Medulla oblongata (tissue), 1 donor: ENCODE results near the gene ACKR3.

Source experiments
- DNase-seq: peaks from one replicate; pipeline ENCODE4 v3.0.0-alpha.2; 2015; ENCODE audit errors: extremely low spot score

Gene ACKR3

DNA sequence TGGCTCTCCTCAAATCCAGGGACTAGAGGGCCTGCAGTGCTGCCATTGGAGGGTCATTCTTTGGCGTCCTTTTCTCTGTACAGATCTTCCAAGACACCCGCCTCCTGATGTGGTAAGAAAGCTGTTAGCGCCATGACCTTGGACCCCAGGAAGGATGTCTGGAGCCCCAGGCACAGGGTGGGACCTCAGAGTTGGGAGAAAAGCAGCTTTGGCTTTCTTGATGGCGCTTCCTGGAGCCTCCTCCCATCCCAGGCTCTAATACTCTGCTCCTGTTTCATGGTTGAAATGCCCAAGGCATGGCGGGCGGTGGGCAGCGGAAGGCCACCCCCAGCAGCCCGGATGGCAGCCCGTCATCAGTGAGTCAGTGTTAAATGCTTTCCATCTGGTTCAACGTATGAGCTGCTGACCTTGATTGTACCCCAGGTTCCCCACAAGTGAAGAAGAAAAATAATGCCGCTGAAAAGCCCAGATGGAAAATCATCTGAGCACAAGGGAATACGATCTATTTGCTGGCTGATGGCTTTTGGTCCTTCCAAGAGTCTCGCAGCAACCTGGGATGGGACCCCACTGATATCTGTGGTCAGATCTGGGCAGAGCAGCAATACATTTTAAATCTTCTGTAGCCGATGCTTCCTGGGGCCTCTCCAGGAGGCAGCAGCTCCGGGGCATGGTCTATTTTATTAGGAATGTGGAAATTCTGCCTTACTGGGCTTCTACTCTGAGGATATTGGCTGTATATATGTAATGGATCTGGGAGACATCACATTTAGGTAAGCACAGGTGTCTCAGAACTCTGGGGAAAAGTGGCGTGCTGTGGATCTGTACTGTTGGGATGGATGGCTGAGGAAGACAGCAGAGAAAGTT, 15.1 kb downstream of the ACKR3 start:
- no peak for DNase-seq

DNA sequence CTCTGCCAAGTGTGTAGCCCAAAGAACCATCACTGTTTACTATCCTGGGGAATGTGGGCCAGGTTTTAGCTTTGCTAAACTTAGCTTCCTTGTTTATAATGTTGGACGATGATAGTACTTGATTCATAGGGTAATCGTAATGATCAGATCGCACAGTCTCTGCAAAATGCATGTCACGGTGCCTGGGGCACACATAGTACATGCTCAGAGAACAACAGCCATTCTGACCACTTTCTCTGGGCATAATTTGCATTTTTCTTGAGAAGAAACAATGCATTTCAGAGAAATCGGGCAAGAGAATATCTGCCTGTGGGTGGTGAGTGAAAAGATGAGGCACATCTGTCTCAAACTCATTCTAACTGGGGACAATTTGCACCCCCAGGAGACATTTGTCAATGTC, 16.3 kb downstream of the ACKR3 start:
- DNase-seq = no peak

DNA sequence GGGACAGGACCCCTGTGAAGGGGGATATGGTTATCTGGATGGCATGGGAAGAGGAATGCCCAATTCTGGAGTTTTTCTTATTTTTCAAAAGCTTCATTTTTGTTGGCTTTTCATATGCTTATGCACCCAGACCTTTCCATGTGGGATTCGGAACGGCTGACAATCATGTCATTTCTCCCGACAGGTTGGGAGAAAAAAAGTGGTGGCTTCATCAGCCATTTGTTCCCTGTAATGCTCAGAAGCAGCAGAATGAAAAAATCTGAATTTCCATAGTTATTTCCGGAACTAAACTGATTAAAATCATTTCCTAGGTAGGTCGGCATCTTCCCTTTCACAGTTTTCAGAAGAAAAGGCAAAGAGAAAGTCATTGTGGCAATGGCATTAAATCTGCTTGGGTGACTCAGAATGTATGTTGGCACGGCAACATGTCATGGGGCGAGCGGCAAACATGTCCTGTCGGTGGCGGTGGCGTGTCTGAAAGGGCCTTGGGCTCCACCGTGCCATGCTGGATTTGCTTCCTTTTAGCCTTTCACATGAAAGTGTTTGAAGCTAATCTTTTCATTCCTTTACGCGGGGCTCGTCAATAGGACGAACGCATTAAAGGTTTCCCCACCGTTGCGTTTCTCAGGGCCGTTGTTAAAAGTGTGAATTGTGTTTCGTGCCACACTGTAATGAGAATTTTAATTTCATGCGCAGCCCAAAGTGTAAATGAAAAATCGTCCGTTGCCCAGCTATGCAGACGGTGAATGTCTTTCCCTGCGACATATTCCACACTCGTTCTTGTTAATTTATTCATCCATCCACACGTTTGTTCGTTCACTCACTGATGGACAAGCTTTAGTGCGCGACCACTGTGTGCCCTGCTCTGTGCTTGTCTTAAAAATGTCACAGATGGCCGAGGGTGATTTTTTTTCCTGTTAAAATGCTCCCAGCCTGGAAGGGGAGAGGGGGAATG, 18.5 kb downstream of the ACKR3 start:
- no peak for DNase-seq

DNA sequence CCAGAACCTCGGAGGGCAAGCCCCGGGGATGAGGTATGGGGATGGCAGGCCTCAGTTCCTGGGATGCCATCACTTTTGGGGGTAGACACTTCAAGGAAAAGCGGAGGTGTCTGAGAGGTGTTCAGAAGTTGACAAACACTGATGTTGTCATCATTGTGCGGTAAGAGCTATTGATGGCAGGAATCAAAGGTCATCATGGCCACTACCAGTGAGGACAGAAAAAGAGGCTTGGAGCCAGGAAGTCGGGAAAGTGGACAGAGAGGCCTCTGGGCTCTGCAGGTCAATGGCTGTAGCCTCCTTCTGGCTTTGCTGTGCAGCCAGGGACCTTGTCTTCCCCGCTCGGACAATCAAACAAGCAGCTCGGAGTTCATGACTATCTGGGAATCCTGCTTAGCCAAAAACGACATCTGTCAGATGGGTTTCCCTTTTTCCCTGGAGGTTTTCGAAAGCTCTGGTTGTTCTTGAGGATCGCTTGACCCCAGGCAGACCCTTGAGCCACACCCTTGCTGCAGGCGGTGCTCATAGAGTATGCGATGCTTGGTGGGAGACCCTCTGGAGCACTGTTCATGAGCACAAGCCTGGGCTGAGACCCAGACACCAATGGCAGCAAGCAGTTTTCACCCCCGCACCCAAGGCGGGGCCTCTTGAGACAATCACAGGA, 19.4 kb downstream of the ACKR3 start:
- no peak for DNase-seq

DNA sequence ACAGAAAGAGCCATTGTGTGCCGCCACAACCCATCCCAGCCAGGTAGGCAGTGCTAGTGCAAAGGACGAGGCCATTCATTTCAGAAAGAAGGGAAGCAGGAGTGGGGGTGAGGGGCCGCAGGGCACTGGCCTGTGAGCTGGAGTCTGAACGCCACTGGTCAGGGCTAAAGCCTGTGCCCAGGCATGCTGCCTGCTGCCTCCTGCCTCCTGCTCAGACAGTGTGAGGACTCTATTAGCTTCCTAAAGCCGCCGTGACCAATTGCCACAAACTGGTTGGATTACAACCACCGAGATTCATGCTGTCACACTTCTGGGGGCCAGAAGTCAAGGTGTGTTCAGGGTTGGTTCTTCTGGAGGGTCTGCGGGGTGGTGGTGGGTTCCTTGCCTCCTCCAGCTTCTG, 21.2 kb downstream of the ACKR3 start:
- DNase-seq = no peak

DNA sequence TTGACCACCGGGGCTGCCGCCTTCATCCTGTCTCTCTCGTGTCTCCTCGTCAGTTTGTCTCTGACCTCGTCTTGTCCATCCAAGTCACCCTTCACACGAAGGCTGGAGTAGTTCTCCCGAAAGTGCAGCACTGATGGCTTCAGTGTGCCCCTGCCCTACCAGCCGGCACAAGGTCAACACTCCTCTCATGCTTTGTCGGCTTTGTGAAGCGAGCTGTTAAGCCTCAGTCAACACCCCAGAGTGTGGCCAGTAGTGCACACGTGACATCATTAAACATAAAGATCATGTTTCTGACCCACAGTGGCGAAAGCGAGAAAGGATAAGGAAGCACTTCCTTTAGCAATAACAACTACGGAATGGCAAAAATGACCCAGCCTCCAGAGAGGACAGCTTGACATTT, 23.2 kb downstream of the ACKR3 start:
- DNase-seq = no peak

DNA sequence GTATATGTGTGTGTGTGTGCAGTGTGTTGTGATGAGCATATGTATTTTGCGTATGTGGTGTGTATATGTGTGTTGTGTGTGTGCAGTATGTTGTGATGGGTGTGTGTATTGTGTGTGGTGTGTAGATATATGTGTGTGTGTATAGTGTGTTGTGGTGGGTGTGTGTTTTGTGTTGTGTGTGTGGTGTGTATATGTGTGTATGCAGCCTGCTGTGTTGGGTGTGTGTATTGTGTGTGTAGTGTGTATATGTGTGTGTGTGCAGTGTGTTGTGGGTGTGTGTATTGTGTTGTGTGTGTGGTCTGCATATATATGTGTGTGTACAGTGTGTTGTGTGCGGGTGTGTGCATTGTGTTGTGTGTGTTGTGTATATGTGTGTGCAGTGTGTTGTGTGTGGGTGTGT, 23.9 kb downstream of the ACKR3 start:
- no peak for DNase-seq

DNA sequence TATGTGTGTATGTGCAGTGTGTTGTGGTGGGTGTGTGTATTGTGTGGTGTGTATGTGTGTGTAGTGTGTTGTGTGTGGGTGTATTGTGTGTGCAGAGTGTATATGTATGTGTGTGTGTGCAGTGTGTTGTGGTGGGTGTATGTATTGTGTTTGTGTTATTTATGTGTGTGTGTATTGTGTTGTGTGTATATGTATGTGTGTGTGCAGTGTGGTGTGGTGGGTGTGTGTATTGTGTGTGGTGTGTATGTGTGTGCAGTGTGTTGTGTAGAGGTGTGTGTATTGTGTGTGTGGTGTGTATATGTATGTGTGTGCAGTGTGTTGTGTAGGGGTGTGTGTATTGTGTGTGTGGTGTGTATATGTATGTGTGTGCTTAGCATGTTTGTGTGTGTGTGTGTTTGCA, 24.3 kb downstream of the ACKR3 start:
- DNase-seq = no peak

DNA sequence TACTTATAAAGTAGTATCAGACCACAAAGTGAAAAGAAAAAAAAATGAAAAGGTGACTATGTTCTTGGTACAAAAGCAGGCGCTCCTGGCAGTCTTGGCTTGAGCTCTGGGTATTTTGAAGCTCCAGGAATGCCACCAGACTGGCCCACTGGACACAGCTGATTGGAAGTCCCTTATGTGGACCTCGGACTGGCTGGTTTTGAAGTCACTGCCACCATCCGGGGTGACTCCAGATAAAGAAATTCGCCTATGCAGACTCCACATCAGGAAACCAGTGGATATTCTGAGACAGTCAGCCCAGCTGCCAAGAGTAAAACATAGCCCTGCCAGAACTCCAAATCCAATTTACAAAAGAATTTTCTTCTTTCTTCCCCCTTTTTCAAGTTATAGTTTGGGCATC, 28.0 kb downstream of the ACKR3 start:
- DNase-seq = no peak

DNA sequence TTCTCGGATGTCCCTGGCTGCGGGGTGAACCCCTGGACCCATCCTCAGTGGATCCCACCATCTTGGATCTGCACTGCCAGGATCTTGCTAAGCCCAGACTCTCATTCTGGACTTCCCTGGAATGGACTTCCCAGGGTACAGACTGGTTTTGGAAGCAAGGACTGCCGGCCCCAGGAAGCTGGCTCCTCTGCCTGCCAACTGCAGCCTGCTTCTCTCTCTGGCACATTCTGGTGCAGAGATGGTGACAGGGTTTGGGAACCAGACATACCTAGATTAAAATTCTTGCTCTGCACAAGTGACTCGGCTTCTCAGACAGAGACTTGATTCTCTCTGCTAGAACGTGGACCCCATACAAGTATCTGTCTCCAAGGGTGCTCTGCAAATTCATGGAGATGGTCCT, 29.4 kb downstream of the ACKR3 start:
- DNase-seq = no peak

DNA sequence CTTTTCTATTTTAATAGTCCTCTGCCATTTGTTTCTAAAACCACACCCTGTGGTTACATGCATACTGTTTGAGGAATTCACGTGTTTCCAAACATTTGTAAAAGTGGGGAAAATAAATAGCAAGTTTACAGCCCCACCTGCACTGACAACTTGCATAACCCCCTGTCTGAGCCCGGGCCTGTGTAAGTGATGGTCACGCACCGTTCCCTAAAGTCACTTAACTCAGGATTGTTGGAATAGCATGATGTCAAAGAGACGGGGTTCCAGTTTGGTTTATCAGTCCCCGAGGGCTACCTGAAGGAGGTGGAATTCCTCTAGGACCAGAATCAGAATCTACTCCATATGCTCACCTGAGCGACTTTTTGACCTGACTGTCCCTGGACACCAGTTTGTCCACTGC, 30.5 kb downstream of the ACKR3 start:
- no peak for DNase-seq

DNA sequence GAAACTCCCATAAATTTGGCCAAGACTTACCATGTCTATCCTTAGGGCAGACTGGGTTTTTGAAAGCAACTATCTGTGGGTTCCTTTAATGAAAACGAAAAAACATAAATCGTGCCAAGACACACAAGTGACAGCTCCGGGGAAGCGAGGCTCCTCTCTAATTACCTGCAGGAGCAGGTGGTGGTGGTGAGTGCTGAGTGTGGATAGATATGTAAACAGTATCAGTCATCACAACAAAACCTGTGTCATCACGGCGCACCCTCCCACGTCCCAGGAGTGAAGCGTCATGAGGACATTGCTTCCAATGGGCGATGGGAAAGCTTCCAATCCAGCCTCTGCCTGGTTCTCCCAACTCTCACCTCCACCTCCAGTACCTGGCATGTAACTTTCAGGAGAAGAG, 31.3 kb downstream of the ACKR3 start:
- no peak for DNase-seq

DNA sequence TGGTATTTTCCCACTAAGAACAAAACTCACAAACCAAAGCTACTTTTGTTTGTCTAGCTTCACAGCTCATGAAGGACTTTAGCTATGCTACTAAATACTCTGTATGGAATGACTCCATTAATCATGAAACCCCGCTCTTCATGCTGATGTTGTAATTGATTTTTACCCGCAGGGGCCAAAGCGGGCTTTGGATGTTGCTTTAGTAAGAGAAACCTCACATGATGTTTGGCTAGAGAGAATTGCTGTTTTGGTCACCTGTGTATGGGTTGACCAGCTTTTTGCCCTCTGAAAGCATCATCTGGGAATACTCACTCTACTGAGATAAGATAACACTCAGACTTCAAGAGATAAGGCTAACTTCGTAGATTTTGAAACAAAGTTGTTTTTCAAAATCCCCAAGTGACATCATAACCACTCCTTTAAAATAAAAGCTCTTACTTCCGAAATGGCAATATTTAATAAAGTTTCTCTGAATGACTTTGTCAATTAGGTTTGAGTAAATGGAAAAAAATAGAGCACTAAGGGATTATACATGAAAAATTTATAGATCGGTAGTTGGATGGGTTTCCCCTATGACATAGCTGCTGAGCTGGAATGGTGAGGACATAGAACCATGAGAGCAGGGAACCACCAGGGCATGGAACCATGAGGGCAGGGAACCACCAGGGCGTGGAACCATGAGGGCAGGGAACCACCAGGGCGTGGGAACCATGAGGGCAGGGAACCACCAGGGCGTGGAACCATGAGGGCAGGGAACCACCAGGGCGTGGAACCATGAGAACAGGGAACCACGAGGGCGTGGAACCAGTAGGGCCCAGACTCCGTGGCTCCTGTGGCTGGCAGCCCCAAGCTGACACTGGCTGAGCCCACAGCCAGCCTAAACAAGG, 31.9 kb downstream of the ACKR3 start:
- DNase-seq = no peak

DNA sequence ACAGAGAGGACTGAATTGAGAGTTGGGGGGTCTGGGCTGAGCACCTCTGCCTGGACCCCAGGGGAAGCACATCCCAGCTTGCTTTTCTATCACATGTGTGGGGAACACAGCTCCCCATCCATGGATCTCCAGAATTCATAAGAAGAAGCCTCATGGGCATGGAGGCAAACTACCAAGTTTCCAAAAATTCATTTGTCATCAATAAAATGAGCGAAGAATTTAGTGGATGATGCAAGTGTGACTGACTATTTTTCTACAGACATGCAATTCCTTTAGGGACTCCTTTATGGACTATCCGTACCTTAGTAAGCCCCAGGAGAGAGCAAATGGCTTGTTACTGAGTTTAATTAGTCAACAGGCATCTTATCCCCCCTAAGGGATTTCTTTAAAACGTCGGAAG, 33.1 kb downstream of the ACKR3 start:
- DNase-seq = no peak

DNA sequence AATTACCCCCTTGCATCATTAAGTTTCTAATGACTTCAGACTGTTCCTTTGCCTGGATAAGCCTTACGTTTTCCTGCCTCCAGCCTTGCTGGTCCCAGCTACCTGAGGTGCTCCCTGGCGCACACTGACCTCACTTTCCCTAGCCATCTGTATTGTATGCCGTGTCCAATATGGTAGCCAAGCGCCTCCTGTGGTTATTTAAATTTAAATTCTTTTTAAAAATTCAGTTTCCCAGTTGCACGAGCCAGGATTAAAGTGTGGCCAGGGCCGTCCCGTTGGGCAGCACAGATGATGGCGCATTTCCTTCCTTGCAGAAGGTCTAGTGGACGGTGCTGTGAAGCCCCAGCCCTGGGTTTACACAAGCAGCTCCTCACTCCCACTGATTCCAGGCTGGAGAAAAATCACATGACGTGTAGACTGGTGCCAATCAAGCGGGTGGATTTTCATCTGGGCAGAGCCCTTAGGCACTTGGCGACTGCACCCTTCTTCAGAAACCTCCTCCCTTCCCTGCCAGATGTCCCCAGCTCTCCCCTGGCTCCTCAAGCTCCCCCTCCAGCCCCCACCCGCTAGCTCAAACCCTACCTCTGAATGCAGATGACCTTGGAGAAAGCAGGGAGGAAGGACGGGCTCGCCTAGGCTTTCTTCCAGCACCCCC, 33.9 kb downstream of the ACKR3 start:
- DNase-seq = no peak

DNA sequence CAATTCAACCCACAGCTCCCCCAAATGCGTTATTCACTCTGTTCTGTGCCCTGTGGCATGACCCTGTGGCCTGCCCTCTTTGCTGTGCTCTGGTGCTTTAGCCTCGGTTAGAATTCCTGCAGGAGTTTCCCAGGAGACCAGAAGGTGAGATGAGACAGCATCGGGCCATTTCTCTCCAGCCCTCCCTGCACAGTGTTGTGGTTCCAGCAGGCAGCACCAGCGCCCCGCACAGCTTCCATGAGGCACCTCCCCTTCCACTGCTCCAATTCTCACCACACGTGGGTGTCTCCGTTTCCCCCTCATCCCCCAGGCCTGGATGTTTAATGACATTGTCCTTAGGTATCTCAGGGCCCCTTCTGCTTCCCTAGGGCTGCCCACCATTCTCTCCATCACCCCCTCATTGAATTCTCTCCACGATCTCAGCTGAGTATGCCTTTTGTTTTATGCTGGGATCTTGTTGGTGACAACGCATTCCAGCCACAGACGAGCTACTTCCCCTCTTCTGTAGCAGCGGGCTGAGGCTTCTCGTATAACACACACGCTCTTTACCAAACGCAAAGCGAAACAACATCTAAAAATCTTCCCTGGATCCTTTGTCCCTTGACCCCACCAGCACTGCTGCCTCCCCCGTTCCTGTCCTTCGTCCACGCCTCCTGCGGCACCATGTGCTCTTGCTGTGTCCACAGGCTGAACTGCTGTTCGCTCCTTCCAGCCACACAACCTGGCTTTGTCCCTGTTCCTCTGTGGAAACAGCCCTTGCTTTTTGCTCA, 35.1 kb downstream of the ACKR3 start:
- no peak for DNase-seq

DNA sequence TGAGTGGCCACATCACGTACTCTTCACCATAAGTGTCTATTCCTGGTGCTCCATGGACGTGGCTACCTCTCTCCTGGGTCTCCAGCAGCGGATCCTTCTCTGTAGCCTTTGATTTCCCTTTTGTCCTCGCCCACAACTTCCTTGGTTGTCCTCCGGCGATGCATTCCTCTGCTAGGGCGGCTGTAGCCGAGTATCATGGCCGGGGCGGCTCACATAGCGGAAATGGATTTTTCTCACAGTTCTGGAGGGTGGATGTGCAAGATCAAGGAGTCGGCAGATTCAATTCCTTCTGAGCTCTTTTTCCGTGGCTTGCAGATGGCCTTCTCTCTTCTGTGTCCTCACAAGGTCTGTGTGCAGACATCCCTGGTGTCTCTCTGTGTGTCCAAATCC, 35.7 kb downstream of the ACKR3 start:
- DNase-seq = no peak

DNA sequence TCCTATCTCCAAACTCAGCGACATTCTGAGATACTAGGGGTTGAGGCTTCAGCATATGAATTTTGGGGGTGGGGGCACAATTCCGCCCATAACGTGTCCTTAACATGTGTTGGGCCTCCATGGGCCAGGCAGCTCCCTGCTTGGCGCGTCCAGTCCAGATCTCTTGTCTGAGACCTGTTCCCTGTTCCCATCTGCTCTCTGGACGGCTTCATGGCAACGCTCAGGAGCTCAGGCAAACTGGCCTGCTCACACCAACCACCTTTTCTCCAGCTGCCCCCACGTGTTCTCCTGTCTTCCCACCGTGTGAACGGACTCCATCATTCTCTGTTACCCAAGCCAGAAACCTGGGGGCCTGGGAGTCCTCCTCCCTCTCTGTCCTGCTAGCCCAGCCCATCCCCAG, 36.4 kb downstream of the ACKR3 start:
- no peak for DNase-seq

DNA sequence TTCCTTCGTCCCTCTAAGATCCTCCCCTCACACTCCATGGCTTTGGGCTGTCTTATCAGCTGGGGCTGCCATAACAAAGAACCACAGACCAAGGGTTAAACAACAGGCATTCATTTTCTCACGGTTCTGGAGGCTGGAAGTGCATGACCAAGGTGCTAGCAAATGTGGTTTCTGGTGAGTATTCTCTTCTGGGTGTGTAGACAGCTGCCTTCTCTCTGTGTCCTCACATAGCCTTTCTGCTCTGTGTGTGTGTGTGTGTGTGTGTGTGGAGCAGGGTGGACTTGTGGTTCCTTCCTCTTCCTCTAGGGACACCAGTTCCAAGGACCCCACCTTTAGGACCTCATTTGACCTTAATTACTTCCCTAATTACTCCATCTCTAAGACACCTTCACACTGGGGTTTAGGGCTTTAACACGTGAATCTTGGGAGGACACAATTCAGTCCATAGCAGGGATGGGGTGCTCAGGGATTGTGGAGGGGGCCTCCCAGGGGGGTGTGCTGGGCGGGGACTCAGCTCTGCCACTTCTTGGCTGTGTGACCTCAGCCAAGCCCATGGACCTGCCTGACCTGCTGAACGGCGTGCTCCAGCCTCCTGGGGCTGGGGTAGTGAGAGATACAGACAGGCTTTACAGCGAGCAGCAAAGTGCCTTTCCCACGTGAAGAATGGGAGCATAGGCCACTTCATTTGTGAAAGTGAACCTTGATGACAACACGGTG, 38.0 kb downstream of the ACKR3 start:
- DNase-seq = no peak

DNA sequence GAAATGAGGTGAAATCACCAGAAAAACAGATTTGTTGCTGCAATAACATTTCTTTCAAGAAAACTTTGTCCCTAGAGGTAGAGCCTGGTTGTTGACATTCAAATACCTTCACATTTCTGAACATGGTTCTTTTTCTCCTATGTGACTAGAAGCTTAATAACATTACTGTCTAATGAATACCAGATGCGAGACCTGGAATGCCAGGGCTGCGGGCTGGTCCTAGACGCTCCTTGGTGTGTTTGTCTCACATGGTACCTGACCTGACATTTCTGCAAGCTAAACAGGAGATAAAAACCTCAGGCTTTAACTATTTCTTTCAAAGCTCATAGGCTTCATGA, 38.5 kb downstream of the ACKR3 start:
- DNase-seq = no peak
